Keratinocyte (primary cell): Measurements from ENCODE around the gene CACNA1C. TPM values are rescaled to one million over a fixed set of nuclear protein-coding genes. Genes with fewer than 3 reads are reported as not detected.

Experiments used
- DNase-seq: peaks from one replicate; pipeline ENCODE4 v3.0.0-alpha.2; 2011; ENCODE audit warnings: low read depth, missing footprints, low spot score
- FAIRE-seq: peaks from 2 replicates; lab custom pipeline; 2011; peaks lifted over from hg19 to GRCh38; lab: Jason Lieb, UNC
- H2AFZ ChIP-seq: 2 replicates; pipeline ENCODE4 v1.6.0; 2012; ENCODE audit warnings: low read length, control low read depth, inconsistent platforms; ENCODE audit not compliant: control insufficient read depth
- H3K27ac ChIP-seq: 2 replicates; pipeline ENCODE4 v1.5.1; 2011; ENCODE audit warnings: low read length; ENCODE audit not compliant: control insufficient read depth, insufficient read depth
- H3K27me3 ChIP-seq: 3 replicates; pipeline ENCODE4 v1.6.0; 2011; ENCODE audit warnings: low read length; ENCODE audit not compliant: control insufficient read depth, insufficient read depth; ENCODE audit errors: extremely low read depth
- H3K36me3 ChIP-seq, 2 experiments: 2 replicates in 1 of 2; 3 replicates in 1 of 2; pipeline ENCODE4 v1.5.1; 2011; ENCODE audit warnings: low read length in 2 of 2, mild to moderate bottlenecking in 1 of 2; ENCODE audit not compliant: control insufficient read depth in 2 of 2, insufficient read depth in 2 of 2; ENCODE audit errors: extremely low read depth in 1 of 2
- H3K4me1 ChIP-seq: 3 replicates; pipeline ENCODE4 v1.5.1; 2011; ENCODE audit warnings: low read length; ENCODE audit not compliant: control insufficient read depth, insufficient read depth; ENCODE audit errors: extremely low read depth
- H3K4me2 ChIP-seq: 3 replicates; pipeline ENCODE4 v1.6.0; 2011; ENCODE audit warnings: low read depth, low read length; ENCODE audit not compliant: control insufficient read depth, insufficient read depth; ENCODE audit errors: extremely low read depth
- H3K4me3 ChIP-seq, 3 experiments: fragments of 200-600 bp in 1 of 3; sonication (generic) in 1 of 3; 2 replicates in 2 of 3; 3 replicates in 1 of 3; pipeline ENCODE4 v1.5.1; 2011 to 2016; ENCODE audit warnings: low read length in 3 of 3, mild to moderate bottlenecking in 3 of 3, control low read depth in 2 of 3, inconsistent platforms in 1 of 3, low read depth in 1 of 3, mixed read lengths in 1 of 3, mixed run types in 1 of 3, moderate library complexity in 1 of 3; ENCODE audit not compliant: control insufficient read depth in 2 of 3, insufficient read depth in 2 of 3; ENCODE audit errors: extremely low read depth in 1 of 3
- H3K79me2 ChIP-seq: 2 replicates; pipeline ENCODE4 v1.6.0; 2012; ENCODE audit warnings: low read length; ENCODE audit not compliant: control insufficient read depth, insufficient read depth
- H3K9ac ChIP-seq: 3 replicates; pipeline ENCODE4 v1.6.0; 2011; ENCODE audit warnings: low read length; ENCODE audit not compliant: control insufficient read depth, insufficient read depth; ENCODE audit errors: extremely low read depth
- H3K9me1 ChIP-seq: 3 replicates; pipeline ENCODE4 v1.6.0; 2011; ENCODE audit warnings: low read length; ENCODE audit not compliant: control insufficient read depth, insufficient read depth; ENCODE audit errors: extremely low read depth
- H3K9me3 ChIP-seq: 2 replicates; pipeline ENCODE4 v1.5.1; 2012; ENCODE audit warnings: low read depth, low read length; ENCODE audit not compliant: control insufficient read depth
- H4K20me1 ChIP-seq: 3 replicates; pipeline ENCODE4 v1.6.0; 2011; ENCODE audit warnings: low read length; ENCODE audit not compliant: control insufficient read depth, insufficient read depth; ENCODE audit errors: extremely low read depth
- CTCF ChIP-seq, 3 experiments: IDR thresholded peaks in 1 of 3; conservative IDR thresholded peaks in 1 of 3; optimal IDR thresholded peaks in 1 of 3; 2 replicates in 2 of 3; 3 replicates in 1 of 3; pipeline versions ENCODE3 to v1.5.1; 2011; ENCODE audit warnings: low read length in 3 of 3, mild to moderate bottlenecking in 3 of 3, moderate library complexity in 2 of 3, control low read depth in 1 of 3, inconsistent platforms in 1 of 3; ENCODE audit not compliant: insufficient read depth in 2 of 3; ENCODE audit errors: extremely low read depth in 1 of 3
- EZH2 ChIP-seq: IDR thresholded peaks from one replicate; pipeline ENCODE4 v1.6.1; 2012; ENCODE audit warnings: inconsistent platforms, mild to moderate bottlenecking, low read length, moderate library complexity
- dilution Hi-C: fragments of 300-500 bp; cut with MboI; formaldehyde crosslinking; loops from one replicate; pipeline ENCODE4 v1.7.0; 2020; ENCODE audit warnings: low sequenced_read_pairs; ENCODE audit not compliant: extremely low pct_ligation_motif_present
- polyA plus RNA-seq, 5 experiments: library from polyadenylated mRNA; depleted of rRNA in 3 of 5; stranded (reverse) in 3 of 5; stranded (forward) in 1 of 5; unstranded in 1 of 5; fragments of >200 nt; gene quantifications; 1 replicate in 1 of 5; 2 replicates in 3 of 5; 3 replicates in 1 of 5; pipeline versions ENCODE4 v1.2.1 to v1.2.3, GENCODE V29; 2011 to 2012; ENCODE audit warnings: missing spikeins in 2 of 5, low read depth in 1 of 5, low replicate concordance in 1 of 5

Gene CACNA1C
- polyA plus RNA-seq, 1 donor (not counting 4 experiments of a cell fraction or from before 2014, with no cell fraction given) = not detected

- Histone ChIP-seq H3K9ac (no peak overlapping the region), H3K27ac (no peak overlapping the region), H4K20me1 (no peaks in the 10 kb centered on the region), H2AFZ (no peak overlapping the region), H3K9me3 (no peaks in the 10 kb centered on the region), H3K4me2 (no peak overlapping the region), H3K36me3 (no peaks in the 10 kb centered on the region), H3K79me2 (no peaks in the 10 kb centered on the region), H3K27me3 (peaks cover 12% of the 10 kb centered on the region), H3K9me1 (no peaks in the 10 kb centered on the region), H3K4me1 (no peaks in the 10 kb centered on the region), H3K4me3 (no peak overlapping the region)
- dilution Hi-C loops = no loop called here
- TF ChIP-seq CTCF (optimal IDR thresholded peaks at IDR 0.05 in 1 of 3, IDR thresholded peaks at IDR 0.05 in 1 of 3, conservative IDR thresholded peaks at IDR 0.05 in 1 of 3; ENCODE audit: extremely low read depth in 1 of 3, insufficient read depth in 2 of 3, low read length in 3 of 3) = no peak
- TF ChIP-seq EZH2 = no peak
- FAIRE-seq (no peak), DNase-seq (no peak)
These were observed 576.3 kb downstream of the CACNA1C start for GRCh38 chr12:2629051-2629450.

DNA sequence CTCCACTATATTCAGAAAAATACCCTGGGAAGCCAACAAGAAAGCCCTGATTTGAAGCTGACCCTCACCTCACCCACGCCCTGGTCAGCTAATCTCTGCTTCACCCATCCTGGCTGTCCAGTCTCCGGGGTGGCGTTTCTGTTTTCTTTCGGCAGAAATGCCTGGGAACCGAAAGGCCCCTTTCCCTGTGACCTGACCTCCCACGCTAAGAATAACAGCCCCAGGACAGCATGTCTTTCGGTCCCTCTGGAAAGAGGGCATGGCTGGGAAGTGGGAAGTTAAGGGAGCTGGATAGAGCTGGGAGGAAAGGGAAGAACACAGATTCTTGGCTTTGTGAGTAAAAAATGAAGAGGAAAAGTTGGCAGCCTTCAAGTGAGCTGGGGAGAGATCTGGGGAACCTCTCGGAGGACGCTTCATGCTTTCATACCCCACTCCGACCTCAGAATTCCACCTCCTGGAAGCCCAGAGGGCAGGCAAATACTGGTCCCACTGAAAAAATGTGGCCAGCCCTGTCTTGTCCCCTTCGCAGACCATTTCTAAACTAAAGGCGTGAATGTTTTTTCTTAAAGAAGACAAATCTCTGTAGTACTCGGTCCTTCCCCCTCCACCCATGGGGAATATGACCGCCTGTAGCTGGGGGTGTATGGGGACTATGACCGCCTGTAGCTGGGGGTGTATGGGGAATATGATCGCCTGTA is 579.0 kb downstream of the CACNA1C start:
- H3K4me3 ChIP-seq = no peak overlapping the region
- no peak for DNase-seq
- no peaks in the 10 kb centered on the region for H3K9me1 ChIP-seq
- H2AFZ ChIP-seq = no peak overlapping the region
- H3K4me1 ChIP-seq = no peaks in the 10 kb centered on the region
- no peaks in the 10 kb centered on the region for H4K20me1 ChIP-seq
- dilution Hi-C loops = no loop called here
- peaks cover 8% of the 10 kb centered on the region for H3K27me3 ChIP-seq
- no peak overlapping the region for H3K4me2 ChIP-seq
- no peaks in the 10 kb centered on the region for H3K9me3 ChIP-seq
- no peak for FAIRE-seq
- no peak overlapping the region for H3K27ac ChIP-seq
- no peak overlapping the region for H3K9ac ChIP-seq
- no peaks in the 10 kb centered on the region for H3K79me2 ChIP-seq
- TF ChIP-seq EZH2 (no peak), CTCF (optimal IDR thresholded peaks at IDR 0.05 in 1 of 3, IDR thresholded peaks at IDR 0.05 in 1 of 3, conservative IDR thresholded peaks at IDR 0.05 in 1 of 3; ENCODE audit: extremely low read depth in 1 of 3, insufficient read depth in 2 of 3, low read length in 3 of 3) (no peak)
- H3K36me3 ChIP-seq = no peaks in the 10 kb centered on the region
